Calu3 (cell line): ENCODE measurements around the gene HEBP1. TPM values are rescaled to one million over a fixed set of nuclear protein-coding genes. Genes with fewer than 3 reads are reported as not detected.

Experiments used
- BruUV-seq: library from RNA; stranded (reverse); fragments of 400-500 nt; replicated peaks from 2 replicates; lab custom pipeline; 2021; lab: Mats Ljungman, UMichigan
- CTCF ChIA-PET: fragments of 300-600 bp; sonication (Branson Sonifier 250); formaldehyde crosslinking; loops from one replicate; lab custom pipeline; 2022; ENCODE audit warnings: antibody characterized with exemption; lab: Charles Lee
- DNase-seq: peaks from one replicate; pipeline ENCODE4 v3.0.0; 2022
- H3K27ac Mint-ChIP-seq: one replicate; pipeline ENCODE4 v1.8.0; 2022; ENCODE audit warnings: mixed read lengths; ENCODE audit not compliant: unreplicated experiment
- H3K27me3 Mint-ChIP-seq: one replicate; pipeline ENCODE4 v1.8.0; 2022; ENCODE audit warnings: mixed read lengths; ENCODE audit not compliant: unreplicated experiment
- H3K36me3 Mint-ChIP-seq: one replicate; pipeline ENCODE4 v1.8.0; 2022; ENCODE audit warnings: mild to moderate bottlenecking, moderate library complexity, mixed read lengths; ENCODE audit not compliant: insufficient read depth, unreplicated experiment
- H3K4me1 Mint-ChIP-seq: one replicate; pipeline ENCODE4 v1.8.0; 2022; ENCODE audit warnings: mild to moderate bottlenecking, low read depth, mixed read lengths; ENCODE audit not compliant: unreplicated experiment
- H3K4me3 Mint-ChIP-seq: one replicate; pipeline ENCODE4 v1.8.0; 2022; ENCODE audit warnings: mild to moderate bottlenecking, low read depth, moderate library complexity, mixed read lengths; ENCODE audit not compliant: unreplicated experiment
- H3K9me3 Mint-ChIP-seq: one replicate; pipeline ENCODE4 v1.8.0; 2022; ENCODE audit warnings: low read depth, mixed read lengths; ENCODE audit not compliant: unreplicated experiment
- intact Hi-C: fragments of 100-400 bp; cut with micrococcal nuclease; formaldehyde crosslinking; loops from one replicate; pipeline ENCODE4 v1.10.0; 2022; ENCODE audit not compliant: unreplicated experiment
- total RNA-seq: library from RNA; stranded (reverse); gene quantifications from 2 replicates; pipeline ENCODE4 v1.2.3, GENCODE V29; 2022
- TF ChIP-seq, protein P1 (sequence below): fragments of 200-600 bp; IDR thresholded peaks from one replicate; pipeline ENCODE4 v1.8.0; 2022; ENCODE audit warnings: antibody characterized with exemption; ENCODE audit not compliant: unreplicated experiment

HEBP1 gene
- total RNA-seq, 1 experiment from 2014 or later, result 10.6 TPM

DNA sequence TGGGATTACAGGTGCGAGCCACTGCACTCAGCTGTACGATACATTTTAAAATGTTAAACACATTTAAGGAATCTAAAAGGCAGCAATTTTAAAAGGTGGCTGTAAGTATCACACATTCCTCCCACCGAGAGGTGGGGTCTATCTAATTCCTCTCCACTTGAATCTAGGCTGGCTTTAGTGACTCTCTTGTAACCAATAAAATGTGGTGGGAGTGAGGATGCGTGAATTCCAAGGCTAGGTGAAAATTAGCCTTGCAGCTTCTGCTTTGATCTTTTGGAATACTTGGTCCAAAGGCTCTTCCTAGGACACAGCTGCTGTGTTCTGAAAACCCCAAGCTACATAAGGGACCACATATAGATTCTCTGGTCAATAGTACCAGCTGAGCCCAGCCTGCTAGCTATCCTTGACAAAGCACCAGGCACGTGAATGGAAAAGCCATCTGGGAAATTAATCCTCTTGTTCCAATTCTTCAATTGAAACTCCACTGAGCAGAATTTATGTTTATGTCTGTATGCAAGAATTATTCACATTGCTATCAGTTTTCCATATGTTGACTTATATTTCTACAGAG is 39.3 kb downstream of the HEBP1 start:
- no peaks in the 10 kb centered on the region for H3K27me3 Mint-ChIP-seq
- H3K4me1 Mint-ChIP-seq, result peaks cover 11% of the 10 kb centered on the region
- intact Hi-C loops, result no loop called here
- DNase-seq, result no peak
- BruUV-seq, result no TSS peak
- CTCF ChIA-PET, result interaction anchor here (1.0 kb wide), 1 partner anchor 172 kb away, joined by 3 read pairs; no protein-coding TSS in a partner anchor
- peaks cover 15% of the 10 kb centered on the region for H3K9me3 Mint-ChIP-seq
- peaks cover 5% of the 10 kb centered on the region for H3K36me3 Mint-ChIP-seq
- H3K27ac Mint-ChIP-seq, result no peak overlapping the region
- TF ChIP-seq, protein P1, sequence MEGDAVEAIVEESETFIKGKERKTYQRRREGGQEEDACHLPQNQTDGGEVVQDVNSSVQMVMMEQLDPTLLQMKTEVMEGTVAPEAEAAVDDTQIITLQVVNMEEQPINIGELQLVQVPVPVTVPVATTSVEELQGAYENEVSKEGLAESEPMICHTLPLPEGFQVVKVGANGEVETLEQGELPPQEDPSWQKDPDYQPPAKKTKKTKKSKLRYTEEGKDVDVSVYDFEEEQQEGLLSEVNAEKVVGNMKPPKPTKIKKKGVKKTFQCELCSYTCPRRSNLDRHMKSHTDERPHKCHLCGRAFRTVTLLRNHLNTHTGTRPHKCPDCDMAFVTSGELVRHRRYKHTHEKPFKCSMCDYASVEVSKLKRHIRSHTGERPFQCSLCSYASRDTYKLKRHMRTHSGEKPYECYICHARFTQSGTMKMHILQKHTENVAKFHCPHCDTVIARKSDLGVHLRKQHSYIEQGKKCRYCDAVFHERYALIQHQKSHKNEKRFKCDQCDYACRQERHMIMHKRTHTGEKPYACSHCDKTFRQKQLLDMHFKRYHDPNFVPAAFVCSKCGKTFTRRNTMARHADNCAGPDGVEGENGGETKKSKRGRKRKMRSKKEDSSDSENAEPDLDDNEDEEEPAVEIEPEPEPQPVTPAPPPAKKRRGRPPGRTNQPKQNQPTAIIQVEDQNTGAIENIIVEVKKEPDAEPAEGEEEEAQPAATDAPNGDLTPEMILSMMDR, result no peak
- no peak overlapping the region for H3K4me3 Mint-ChIP-seq

DNA sequence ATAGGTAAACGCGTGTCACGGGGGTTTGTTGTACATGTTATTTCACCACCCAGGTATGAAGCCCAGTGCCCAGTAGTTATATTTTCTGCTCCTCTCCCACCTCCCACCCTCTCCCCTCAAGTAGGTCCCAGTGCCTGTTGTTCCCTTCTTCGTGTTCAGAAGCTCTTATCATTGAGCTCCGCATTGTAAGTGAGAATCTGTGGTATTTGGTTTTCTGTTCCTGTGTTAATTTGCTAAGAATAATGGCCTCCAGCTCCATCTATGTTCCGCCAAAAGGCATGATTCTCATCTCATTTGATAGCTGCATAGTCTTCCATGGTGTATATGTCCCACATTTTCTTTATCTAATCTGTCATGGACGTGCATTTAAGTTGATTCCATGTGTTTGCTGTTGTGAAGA is 41.2 kb downstream of the HEBP1 start:
- Mint-ChIP-seq H3K27me3 (no peaks in the 10 kb centered on the region), H3K4me1 (peaks cover 26% of the 10 kb centered on the region), H3K36me3 (peaks cover 5% of the 10 kb centered on the region), H3K9me3 (peaks cover 9% of the 10 kb centered on the region), H3K4me3 (no peak overlapping the region), H3K27ac (no peak overlapping the region)
- TF ChIP-seq, protein P1, result no peak
- no TSS peak for BruUV-seq
- CTCF ChIA-PET, result no interaction called here
- intact Hi-C loops, result no loop called here
- DNase-seq, result no peak

DNA sequence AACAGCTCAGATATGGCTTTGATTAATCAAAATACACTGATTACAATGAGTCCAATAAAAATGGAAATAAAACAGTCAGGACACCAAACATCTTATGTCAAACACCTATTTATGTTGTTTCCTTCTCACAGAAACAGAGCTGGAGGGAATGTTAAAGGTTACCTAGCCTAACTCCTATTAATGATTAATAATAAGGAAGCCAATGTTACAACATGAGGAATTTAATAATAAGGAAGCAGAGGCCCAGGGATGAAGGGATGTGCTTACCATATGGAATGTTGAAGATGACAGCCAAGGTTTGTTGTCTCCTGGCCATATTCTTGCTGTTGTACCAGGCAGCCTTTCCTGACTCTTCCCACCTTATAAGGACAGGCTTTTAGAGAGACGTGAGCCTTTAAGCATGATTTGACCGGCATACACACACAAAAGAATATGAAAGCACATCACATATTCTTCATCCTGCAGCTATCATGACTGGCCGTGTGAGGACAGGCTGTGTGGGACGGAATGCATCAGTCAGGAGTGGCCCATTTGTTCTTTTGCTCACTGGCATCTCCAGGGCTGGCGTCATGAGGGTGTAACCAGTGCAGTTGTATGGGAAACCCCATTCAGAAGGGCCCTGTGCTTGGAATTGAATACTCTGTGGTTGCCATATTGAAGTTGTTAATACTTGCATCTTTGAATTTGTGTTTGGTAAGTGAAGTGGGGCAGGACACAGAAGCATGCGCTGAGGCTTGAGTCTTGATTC is 45.0 kb downstream of the HEBP1 start:
- intact Hi-C loops, result no loop called here
- no peaks in the 10 kb centered on the region for H3K27me3 Mint-ChIP-seq
- no peak for DNase-seq
- BruUV-seq, result no TSS peak
- H3K36me3 Mint-ChIP-seq, result peaks cover 10% of the 10 kb centered on the region
- H3K9me3 Mint-ChIP-seq, result peaks cover 10% of the 10 kb centered on the region
- H3K4me3 Mint-ChIP-seq, result no peak overlapping the region
- TF ChIP-seq, protein P1, result no peak
- CTCF ChIA-PET, result no interaction called here
- no peak overlapping the region for H3K27ac Mint-ChIP-seq
- peaks cover 26% of the 10 kb centered on the region for H3K4me1 Mint-ChIP-seq

DNA sequence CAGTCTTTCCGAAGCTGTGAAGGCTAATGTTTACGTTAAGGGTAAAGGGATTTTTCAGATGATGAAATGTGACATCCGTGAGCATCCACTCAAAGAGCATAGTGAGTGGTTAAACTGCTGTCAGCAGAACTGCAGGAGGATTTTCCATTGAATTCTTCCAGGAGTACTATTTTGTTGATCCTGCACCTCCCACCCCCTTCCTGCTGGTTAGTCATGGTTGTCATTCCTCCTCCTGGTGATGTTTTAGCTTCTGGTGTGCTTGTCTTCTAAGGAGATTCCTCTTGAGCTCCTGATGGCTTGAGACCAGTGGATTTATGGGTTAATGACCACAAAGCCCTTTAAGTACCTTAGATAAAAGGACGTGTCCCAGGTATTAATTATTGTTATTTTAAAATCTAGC is 45.7 kb downstream of the HEBP1 start:
- intact Hi-C loops, result no loop called here
- CTCF ChIA-PET, result interaction anchor here (0.5 kb wide), 1 partner anchor 1091 kb away, joined by 3 read pairs; no protein-coding TSS in a partner anchor
- no peak for DNase-seq
- Mint-ChIP-seq H3K27ac (no peak overlapping the region), H3K27me3 (no peaks in the 10 kb centered on the region), H3K4me1 (peaks cover 26% of the 10 kb centered on the region), H3K9me3 (peaks cover 10% of the 10 kb centered on the region), H3K36me3 (peaks cover 10% of the 10 kb centered on the region), H3K4me3 (no peak overlapping the region)
- no TSS peak for BruUV-seq
- TF ChIP-seq, protein P1, result no peak
